ENCODE measurements around the gene ELAPOR2. TPM values are rescaled to one million over a fixed set of nuclear protein-coding genes. Genes with fewer than 3 reads are reported as not detected.

The ELAPOR2 gene
- total RNA-seq, 1 experiment from 2014 or later, result 10.2 TPM

- Histone ChIP-seq H2AFZ (ENCODE audit: low read length) (peak overlapping the region; percentile 70), H3K27ac (ENCODE audit: low read length) (peak overlapping the region; percentile 28), H3K36me3 (ENCODE audit: low read depth, low read length) (no peaks in the 10 kb centered on the region), H3K9me3 (ENCODE audit: low read length) (no peaks in the 10 kb centered on the region), H3K79me2 (ENCODE audit: low read length) (peaks cover 53% of the 10 kb centered on the region), H3F3A (ENCODE audit: low read length, unreplicated experiment) (no peaks in the 10 kb centered on the region), H3K4me2 (ENCODE audit: low read length) (peak overlapping the region; percentile 84), H3K9me2 (replicated peaks; ENCODE audit: low read length) (no peaks in the 10 kb centered on the region), H3K9ac (ENCODE audit: low read length) (peak overlapping the region; percentile 68), H3K4me1 (ENCODE audit: insufficient read depth, low read length) (peaks cover 7% of the 10 kb centered on the region; the same call in 1 of the 2 replicates), H4K20me1 (ENCODE audit: low read length) (no peaks in the 10 kb centered on the region), H3K4me3 (ENCODE audit: low read length) (peak overlapping the region; percentile 83), H3K27me3 (ENCODE audit: low read length) (no peaks in the 10 kb centered on the region)
- DNase-seq, result peak; percentile 30
- TF ChIP-seq EZH2phosphoT487 (IDR thresholded peaks at IDR 0.05; ENCODE audit: borderline replicate concordance, low read length), result no peak
- no peak for TF ChIP-seq EZH2 (IDR thresholded peaks at IDR 0.05; ENCODE audit: low read length, unreplicated experiment)
- TF ChIP-seq CTCF (conservative IDR thresholded peaks at IDR 0.05; ENCODE audit: low read depth, low read length), result no peak
- intact Hi-C loops (cut with micrococcal nuclease), result loop anchor here (2.0 to 5.0 kb wide), 2 partner anchors 47 to 106 kb away; no protein-coding TSS in a partner anchor
- POLR2A ChIA-PET (ENCODE audit: unreplicated experiment), result no interaction called here
- peak; percentile 80 for ATAC-seq
- no TSS peak for BruUV-seq (replicated peaks)
- CTCF ChIA-PET, result interaction anchor here (0.6 kb wide), 1 partner anchor 400 kb away, joined by 3 read pairs; no protein-coding TSS in a partner anchor
Observed at GRCh38 chr7:87038993-87039690, 20.3 kb downstream of the ELAPOR2 start.

DNA sequence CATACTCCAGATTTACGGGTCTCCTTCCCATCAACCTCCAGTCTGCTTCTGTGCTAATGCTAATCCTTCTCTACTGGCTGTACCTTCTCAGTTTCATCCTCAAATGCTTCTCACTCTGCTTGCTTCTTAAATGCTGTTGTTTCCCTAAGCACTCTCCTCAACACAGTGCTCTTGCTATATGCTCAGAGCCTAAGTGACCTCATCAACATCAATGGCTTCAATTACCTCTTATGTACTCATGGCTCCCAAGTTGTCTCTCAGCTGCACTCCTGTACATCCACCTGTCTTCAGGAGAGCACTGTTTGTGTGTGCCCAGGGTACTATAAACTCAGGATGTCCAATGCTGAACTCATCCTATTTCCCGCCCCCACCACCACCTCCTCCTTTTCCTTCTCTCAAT is 22.5 kb downstream of the ELAPOR2 start:
- BruUV-seq (replicated peaks), result no TSS peak
- ChIA-PET CTCF (no interaction called here), POLR2A (ENCODE audit: unreplicated experiment) (no interaction called here)
- no peak overlapping the region for H3K4me2 ChIP-seq (ENCODE audit: low read length)
- H3K9ac ChIP-seq (ENCODE audit: low read length), result no peak overlapping the region
- peaks cover 73% of the 10 kb centered on the region for H3K79me2 ChIP-seq (ENCODE audit: low read length)
- no peak overlapping the region for H3K4me3 ChIP-seq (ENCODE audit: low read length)
- H4K20me1 ChIP-seq (ENCODE audit: low read length), result no peaks in the 10 kb centered on the region
- DNase-seq (no peak), ATAC-seq (no peak)
- H3K9me2 ChIP-seq (replicated peaks; ENCODE audit: low read length), result no peaks in the 10 kb centered on the region
- no peaks in the 10 kb centered on the region for H3K27me3 ChIP-seq (ENCODE audit: low read length)
- H3K27ac ChIP-seq (ENCODE audit: low read length), result no peak overlapping the region
- no peak overlapping the region for H2AFZ ChIP-seq (ENCODE audit: low read length)
- H3K4me1 ChIP-seq (ENCODE audit: insufficient read depth, low read length), result peaks cover 7% of the 10 kb centered on the region; the same call in 1 of the 2 replicates
- no peak for TF ChIP-seq EZH2 (IDR thresholded peaks at IDR 0.05; ENCODE audit: low read length, unreplicated experiment)
- no peak for TF ChIP-seq CTCF (conservative IDR thresholded peaks at IDR 0.05; ENCODE audit: low read depth, low read length)
- TF ChIP-seq EZH2phosphoT487 (IDR thresholded peaks at IDR 0.05; ENCODE audit: borderline replicate concordance, low read length), result no peak
- intact Hi-C loops (cut with micrococcal nuclease), result loop anchor here (5.0 kb wide), 1 partner anchor 45 kb away; no protein-coding TSS in a partner anchor
- no peaks in the 10 kb centered on the region for H3F3A ChIP-seq (ENCODE audit: low read length, unreplicated experiment)
- no peaks in the 10 kb centered on the region for H3K36me3 ChIP-seq (ENCODE audit: low read depth, low read length)
- H3K9me3 ChIP-seq (ENCODE audit: low read length), result no peaks in the 10 kb centered on the region

Data from PC-3 (cell line).